NCI-H524 (cell line): ENCODE measurements around the gene EPHA8.

Source experiments
- DNase-seq, 2 experiments: peaks; one replicate each; lab custom pipeline; 2025; lab: John Stamatoyannopoulos, UW

The EPHA8 gene

GRCh38 chr1:22562584-22563583, at the start of gene EPHA8:
Gene EPHA8 (plus strand): TSS chr1:22563489. CDS start chr1:22563636, 147 bp downstream.
- DNase-seq = peak in 1 of 2 experiments; percentile 38

GRCh38 chr1:22516906-22517571, 46.2 kb upstream of the EPHA8 start:
- no peak for DNase-seq

GRCh38 chr1:22517956-22518355, 45.3 kb upstream of the EPHA8 start:
- no peak for DNase-seq

GRCh38 chr1:22518379-22518778, 44.9 kb upstream of the EPHA8 start:
- DNase-seq = no peak

GRCh38 chr1:22520871-22521270, 42.4 kb upstream of the EPHA8 start:
- no peak for DNase-seq

DNA sequence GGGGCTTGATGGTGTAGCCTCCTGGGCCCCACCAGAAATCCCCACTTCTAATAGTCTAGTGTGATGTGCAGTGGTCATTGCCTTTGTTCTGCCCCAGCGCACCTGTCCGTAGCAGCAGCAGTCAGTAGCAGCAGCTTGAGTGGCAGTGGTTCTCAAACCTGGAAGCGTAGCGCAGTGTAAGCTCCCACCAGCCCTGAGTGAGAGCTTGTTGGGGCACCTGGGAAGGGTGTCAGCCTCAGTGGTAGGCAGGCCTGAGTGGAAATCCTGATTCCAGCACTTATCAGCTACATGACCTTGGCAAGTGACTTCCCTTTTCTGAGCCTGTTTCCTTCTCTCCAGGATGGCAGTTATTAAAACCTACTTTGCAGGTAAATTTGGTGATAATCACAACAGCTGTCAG, 41.6 kb upstream of the EPHA8 start:
- no peak for DNase-seq

GRCh38 chr1:22522221-22522743, 41.0 kb upstream of the EPHA8 start:
- DNase-seq = no peak

GRCh38 chr1:22524481-22524880, 38.8 kb upstream of the EPHA8 start:
- DNase-seq = no peak

GRCh38 chr1:22525211-22525610, 38.1 kb upstream of the EPHA8 start:
- DNase-seq = no peak

- DNase-seq = no peak
These were observed 37.6 kb upstream of the EPHA8 start for GRCh38 chr1:22525646-22526045.

GRCh38 chr1:22526098-22526497, 37.2 kb upstream of the EPHA8 start:
- DNase-seq = no peak

- DNase-seq = no peak
These were observed 36.6 kb upstream of the EPHA8 start for GRCh38 chr1:22526677-22527076.

- DNase-seq = no peak
These were observed 36.2 kb upstream of the EPHA8 start for GRCh38 chr1:22527122-22527521.

DNA sequence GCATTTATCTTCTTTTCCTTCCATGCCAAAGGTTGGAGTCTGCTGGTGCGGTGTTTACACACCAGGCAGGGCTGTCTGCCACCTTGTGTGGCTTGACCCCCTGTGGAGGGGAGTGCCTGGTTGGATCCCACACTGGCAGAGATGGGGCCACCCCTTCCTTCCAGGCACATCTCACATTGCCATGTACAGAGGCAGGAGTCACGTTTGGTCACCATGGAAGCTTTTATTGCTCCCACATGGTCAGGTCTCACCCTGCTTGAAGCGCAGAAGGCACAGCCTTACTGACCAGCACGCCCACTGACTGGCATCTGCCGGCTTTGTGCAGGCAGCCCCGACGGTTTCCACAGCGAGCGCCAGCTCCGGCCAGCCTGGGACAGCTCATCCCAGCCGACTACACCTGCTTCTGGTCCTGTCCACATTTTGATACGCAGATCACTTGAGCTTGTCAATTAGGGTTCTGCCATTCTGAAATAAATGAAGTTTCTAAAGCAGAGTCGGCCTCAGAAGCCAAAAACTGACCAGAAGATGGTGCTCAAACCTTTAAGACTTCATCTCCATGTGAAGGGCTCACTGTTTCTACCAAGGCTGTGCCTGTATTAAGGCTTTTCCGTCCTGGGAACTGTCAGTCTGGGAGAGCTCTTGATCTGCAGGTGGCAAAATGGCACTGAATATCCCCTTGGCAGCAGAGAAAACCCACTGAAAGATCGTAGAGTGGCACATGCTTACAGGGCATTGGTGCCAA, 35.6 kb upstream of the EPHA8 start:
- DNase-seq = peak; percentile 35 to 67

GRCh38 chr1:22528451-22528850, 34.8 kb upstream of the EPHA8 start:
- no peak for DNase-seq

- DNase-seq = no peak
These were observed 33.2 kb upstream of the EPHA8 start for GRCh38 chr1:22529901-22530621.

DNA sequence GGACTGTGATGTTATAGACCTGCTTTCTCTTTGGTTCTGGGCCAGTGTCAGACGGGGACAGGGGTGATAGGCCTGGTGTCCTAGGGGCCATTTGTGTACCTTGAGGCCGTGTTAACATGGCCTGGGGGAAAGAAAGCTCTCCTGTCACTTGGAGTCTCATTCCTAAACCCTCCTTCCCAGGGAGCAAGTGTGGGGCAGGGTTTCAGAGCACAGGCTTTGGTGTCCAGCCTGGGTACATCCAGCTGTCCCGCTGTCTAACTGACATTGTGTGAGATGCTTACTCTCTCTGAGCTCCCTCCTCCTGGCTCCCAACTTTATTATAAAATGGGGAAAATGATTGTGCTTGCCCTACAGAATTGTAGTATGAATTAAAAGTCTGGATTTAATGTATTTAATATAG, 32.6 kb upstream of the EPHA8 start:
- no peak for DNase-seq

- DNase-seq = no peak
These were observed 32.0 kb upstream of the EPHA8 start for GRCh38 chr1:22531251-22531650.

DNA sequence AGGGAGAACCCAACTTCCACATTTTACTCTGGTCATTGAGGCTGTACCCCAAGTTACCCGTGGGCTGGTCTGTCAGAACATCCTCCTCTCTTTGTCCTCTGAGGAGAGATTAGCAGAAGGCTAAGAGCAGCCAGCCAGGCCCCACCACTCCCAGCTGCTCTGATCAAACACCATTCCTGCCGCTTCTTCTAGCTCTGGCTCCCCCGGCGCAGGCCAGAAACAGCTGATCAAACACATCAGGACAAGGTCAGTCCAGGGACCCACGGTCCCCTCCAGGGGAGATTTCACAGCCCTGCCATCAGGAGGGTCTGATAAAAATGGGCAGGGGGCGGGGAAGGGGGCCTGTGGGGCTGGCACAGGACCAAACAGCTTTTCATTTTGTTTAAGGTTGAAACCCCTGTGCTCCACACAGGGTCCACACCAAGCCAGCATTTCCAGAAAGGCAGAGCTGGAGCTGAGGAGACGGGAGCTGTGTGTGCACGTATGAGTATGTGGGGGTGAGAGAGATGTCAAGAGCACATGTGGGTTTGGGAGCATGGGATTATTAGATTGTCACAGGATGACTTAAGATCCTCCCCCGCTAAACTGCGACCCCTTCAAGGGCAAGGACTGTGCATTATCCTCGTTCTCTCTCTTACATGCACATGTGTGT, 29.9 kb upstream of the EPHA8 start:
- DNase-seq = peak in 1 of 2 experiments; percentile 24

- DNase-seq = peak in 1 of 2 experiments; percentile 10
These were observed 28.3 kb upstream of the EPHA8 start for GRCh38 chr1:22534951-22535350.

- no peak for DNase-seq
These were observed 27.9 kb upstream of the EPHA8 start for GRCh38 chr1:22535399-22535798.
